A673 (cell line): Measurements from ENCODE around the gene HOXB7. TPM values are rescaled to one million over a fixed set of nuclear protein-coding genes. Genes with fewer than 3 reads are reported as not detected.

Experiments used
- BruUV-seq: library from RNA; stranded (reverse); fragments of 400-500 nt; replicated peaks from 2 replicates; lab custom pipeline; 2021; lab: Mats Ljungman, UMichigan
- CTCF ChIA-PET: fragments of 300-600 bp; sonication (Branson Sonifier 250); formaldehyde crosslinking; loops from one replicate; lab custom pipeline; 2022; ENCODE audit warnings: antibody characterized with exemption; lab: Charles Lee
- POLR2A ChIA-PET: fragments of 300-600 bp; sonication (Branson Sonifier 250); formaldehyde crosslinking; loops from one replicate; lab custom pipeline; 2022; ENCODE audit warnings: antibody characterized with exemption; ENCODE audit not compliant: low non-redundant PET; lab: Charles Lee
- DNase-seq: peaks from one replicate; pipeline ENCODE4 v3.0.0-alpha.2; 2015; ENCODE audit warnings: low spot score
- H3K27ac ChIP-seq: fragments of 200-600 bp; sonication (generic); 2 replicates; pipeline ENCODE4 v1.5.1; 2016; ENCODE audit warnings: mixed run types, low read depth, mild to moderate bottlenecking, mixed read lengths, antibody characterized with exemption, low read length; ENCODE audit not compliant: poor library complexity, severe bottlenecking
- H3K27me3 ChIP-seq: fragments of 200-600 bp; sonication (generic); replicated peaks from 2 replicates; pipeline ENCODE4 v1.6.1; 2017; ENCODE audit warnings: mixed run types, low read depth, mild to moderate bottlenecking, mixed read lengths, antibody characterized with exemption, low read length; ENCODE audit not compliant: insufficient read depth, poor library complexity
- H3K36me3 ChIP-seq: fragments of 200-600 bp; sonication (generic); 2 replicates; pipeline ENCODE4 v1.6.1; 2016; ENCODE audit warnings: mixed run types, mild to moderate bottlenecking, mixed read lengths, antibody characterized with exemption, low read length; ENCODE audit not compliant: insufficient read depth, poor library complexity, severe bottlenecking
- H3K4me1 ChIP-seq: fragments of 200-600 bp; sonication (generic); 2 replicates; pipeline ENCODE4 v1.6.1; 2017; ENCODE audit warnings: mixed run types, mild to moderate bottlenecking, mixed read lengths, antibody characterized with exemption, low read length; ENCODE audit not compliant: insufficient read depth, poor library complexity, severe bottlenecking
- H3K4me3 ChIP-seq: fragments of 200-600 bp; sonication (generic); 2 replicates; pipeline ENCODE4 v1.5.1; 2016; ENCODE audit warnings: low read depth, mixed run types, mild to moderate bottlenecking, mixed read lengths, low read length; ENCODE audit not compliant: poor library complexity, severe bottlenecking
- H3K9me3 ChIP-seq: fragments of 200-600 bp; sonication (generic); 2 replicates; pipeline ENCODE4 v1.6.1; 2016; ENCODE audit warnings: mixed run types, low read depth, mild to moderate bottlenecking, mixed read lengths, antibody characterized with exemption, low read length; ENCODE audit not compliant: poor library complexity, severe bottlenecking
- CTCF ChIP-seq: fragments of 300-800, 200-600 bp; sonication (generic); conservative IDR thresholded peaks from 2 replicates; pipeline ENCODE4 v1.5.1; 2017; ENCODE audit warnings: low read depth, mild to moderate bottlenecking, antibody characterized with exemption, low read length, moderate library complexity, mixed read lengths
- EZH2 ChIP-seq: fragments of 200-600 bp; sonication (generic); IDR thresholded peaks from 2 replicates; pipeline ENCODE4 v1.6.1; 2017; ENCODE audit warnings: borderline replicate concordance, low read depth, mild to moderate bottlenecking, mixed read lengths, antibody characterized with exemption, low read length; ENCODE audit not compliant: poor library complexity, severe bottlenecking
- intact Hi-C: fragments of 100-400 bp; cut with micrococcal nuclease; formaldehyde crosslinking; loops from one replicate; pipeline ENCODE4 v1.10.0; 2022; ENCODE audit not compliant: unreplicated experiment
- total RNA-seq: library from RNA; stranded (reverse); gene quantifications from 2 replicates; pipeline ENCODE4 v1.2.3, GENCODE V29; 2021

The HOXB7 gene
- total RNA-seq, 1 experiment from 2014 or later = 32.2 TPM

- Histone ChIP-seq H3K27me3 (no peaks in the 10 kb centered on the region), H3K4me3 (no peak overlapping the region), H3K4me1 (peaks cover 55% of the 10 kb centered on the region), H3K9me3 (no peaks in the 10 kb centered on the region), H3K27ac (peak overlapping the region; percentile 40), H3K36me3 (peaks cover 4% of the 10 kb centered on the region)
- CTCF ChIA-PET = interaction anchor here (0.9 to 1.4 kb wide), 2 partner anchors 33 to 94 kb away, joined by 3 to 8 read pairs; no protein-coding TSS in a partner anchor
- TF ChIP-seq EZH2 = no peak
- TF ChIP-seq CTCF = no peak
- POLR2A ChIA-PET = interaction anchor here (0.5 to 0.6 kb wide), 3 partner anchors 28 to 73 kb away, joined by 3 to 14 read pairs (median 3); partner anchors contain the start of gene HOXB8
- intact Hi-C loops = no loop called here
- BruUV-seq = no TSS peak
- peak; percentile 64 for DNase-seq
These were observed 23.3 kb downstream of the HOXB7 start for GRCh38 chr17:48587276-48588073.

- no peaks in the 10 kb centered on the region for H3K27me3 ChIP-seq
- BruUV-seq = no TSS peak
- ChIA-PET POLR2A (interaction anchor here (0.5 to 0.6 kb wide), 2 partner anchors 29 to 43 kb away, joined by 3 read pairs; partner anchors contain the start of gene HOXB8), CTCF (interaction anchor here (0.5 to 1.4 kb wide), 4 partner anchors 28 to 489 kb away, joined by 3 to 8 read pairs (median 6); partner anchors contain the start of gene HOXB8)
- peaks cover 59% of the 10 kb centered on the region for H3K4me1 ChIP-seq
- H3K9me3 ChIP-seq = no peaks in the 10 kb centered on the region
- peaks cover 4% of the 10 kb centered on the region for H3K36me3 ChIP-seq
- H3K27ac ChIP-seq = peak overlapping the region; percentile 40
- peak overlapping the region; percentile 53 for H3K4me3 ChIP-seq
- intact Hi-C loops = no loop called here
- DNase-seq = peak; percentile 55
- TF ChIP-seq CTCF (no peak), EZH2 (no peak)
These were observed 24.2 kb downstream of the HOXB7 start for GRCh38 chr17:48586355-48587258.

GRCh38 chr17:48584223-48584741, 26.5 kb downstream of the HOXB7 start:
- BruUV-seq = no TSS peak
- Histone ChIP-seq H3K27me3 (no peaks in the 10 kb centered on the region), H3K36me3 (no peaks in the 10 kb centered on the region), H3K4me1 (peaks cover 56% of the 10 kb centered on the region), H3K9me3 (no peaks in the 10 kb centered on the region), H3K4me3 (no peak overlapping the region), H3K27ac (no peak overlapping the region)
- no peak for DNase-seq
- CTCF ChIA-PET = interaction anchor here (1.4 kb wide), 1 partner anchor 8 kb away, joined by 3 read pairs; no protein-coding TSS in a partner anchor
- POLR2A ChIA-PET = interaction anchor here (0.5 kb wide), 1 partner anchor 197 kb away, joined by 3 read pairs; no protein-coding TSS in a partner anchor
- intact Hi-C loops = no loop called here
- no peak for TF ChIP-seq EZH2
- TF ChIP-seq CTCF = no peak
